GM18861 (cell line): ENCODE measurements around the gene OMA1.
"Not testable (repeated sequence)": the region's sequence is repeated elsewhere in the genome, so short reads cannot be mapped to it uniquely, and the experiment has no call there.

Source experiments
- ATAC-seq: cut with Tn5 transposase; IDR thresholded peaks from one replicate; pipeline ENCODE4 v1.9.1; 2021; ENCODE audit not compliant: unreplicated experiment

OMA1 gene

DNA sequence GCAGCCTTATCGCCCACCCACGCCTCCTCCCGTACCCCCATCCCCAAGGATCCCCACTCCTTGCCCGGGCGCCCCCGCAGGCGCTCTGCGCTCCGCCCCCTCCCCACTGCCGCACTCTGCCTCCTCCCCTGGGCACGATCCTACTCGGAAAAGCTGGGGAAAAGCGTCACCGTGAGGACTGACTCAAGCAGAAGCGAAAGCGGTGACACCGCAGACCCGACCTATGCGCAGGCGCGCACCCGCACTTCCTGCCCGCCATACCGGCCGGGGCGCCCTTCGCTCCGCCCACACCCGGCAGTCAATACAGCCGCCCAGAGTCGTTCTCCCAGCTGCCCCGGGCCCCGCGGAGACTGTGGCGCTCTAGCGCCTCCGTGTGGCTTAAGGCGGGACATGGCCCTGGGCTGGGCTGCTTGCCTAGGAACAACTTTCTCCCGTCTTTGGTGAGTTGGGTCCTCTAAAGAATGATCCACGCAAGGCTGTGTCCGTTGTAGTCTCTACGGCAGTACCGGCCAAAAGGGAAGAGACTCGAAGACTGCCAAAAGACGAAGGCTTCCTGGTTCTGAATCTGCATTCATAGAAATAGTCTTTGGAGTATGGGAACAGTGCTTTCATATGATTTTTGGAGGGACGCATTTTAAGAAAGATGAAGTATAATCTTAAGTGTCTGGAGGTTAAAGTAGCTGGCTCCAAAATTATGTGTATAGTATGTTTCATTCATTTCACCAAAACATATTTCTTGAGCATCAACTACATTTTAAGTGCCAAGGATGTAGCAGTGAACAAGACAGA is at the start of gene OMA1:
Gene OMA1, minus strand, starts transcription at position 207 of the 789 bp plus-strand sequence. CDS start 7,432 bp downstream, outside the sequence.
- ATAC-seq, result peak; percentile 94

- no peak for ATAC-seq
Measured at GRCh38 chr1:58594546-58594945, 48.0 kb upstream of the OMA1 start.

DNA sequence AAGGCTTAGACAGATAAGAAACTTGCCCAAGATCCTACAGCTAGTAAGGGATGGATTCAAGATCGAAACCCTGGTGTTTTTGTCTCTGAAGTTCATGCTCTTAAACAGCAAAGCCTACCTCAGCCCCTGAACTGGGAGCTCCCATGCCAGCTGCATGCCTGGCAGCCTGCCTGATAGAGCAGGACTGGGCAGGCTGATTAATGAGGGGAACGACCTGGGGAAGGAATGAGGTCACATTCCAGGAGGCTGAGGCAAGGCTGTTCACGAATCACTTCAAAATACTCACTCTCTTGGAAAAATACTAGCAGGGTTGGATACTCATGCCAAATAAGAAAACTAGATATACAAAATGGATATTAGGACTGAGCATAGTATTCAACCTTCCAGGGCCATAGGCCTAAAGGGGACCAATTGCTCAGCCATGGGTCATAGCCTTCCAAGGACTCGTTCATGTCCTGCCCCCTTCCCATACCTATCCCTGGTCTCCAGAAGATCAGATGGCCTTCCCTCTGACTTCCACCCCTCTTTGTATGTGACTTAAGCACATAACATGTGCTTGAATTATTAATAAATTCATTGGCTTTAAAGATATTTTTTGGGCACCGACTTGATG is 46.1 kb upstream of the OMA1 start:
- no peak for ATAC-seq

DNA sequence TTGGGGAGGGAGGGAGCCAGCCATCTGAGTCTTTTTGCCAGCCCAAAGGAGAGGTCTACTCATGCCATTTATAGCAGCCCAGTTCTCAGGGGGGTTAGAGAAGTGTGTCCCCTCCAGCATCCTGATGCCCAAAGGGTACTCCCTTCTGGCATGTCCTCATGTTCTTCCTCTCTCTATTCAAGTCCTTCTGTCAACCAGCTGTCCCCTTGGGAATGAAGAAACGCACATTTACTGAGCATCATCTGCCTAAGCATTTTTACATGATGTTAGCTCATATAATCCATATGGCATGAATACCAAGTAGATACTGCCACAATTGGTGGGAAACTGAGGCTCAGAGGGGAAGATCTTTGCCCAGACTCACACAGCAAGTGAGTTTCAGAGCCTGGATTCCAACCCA is 45.3 kb upstream of the OMA1 start:
- ATAC-seq, result no peak

DNA sequence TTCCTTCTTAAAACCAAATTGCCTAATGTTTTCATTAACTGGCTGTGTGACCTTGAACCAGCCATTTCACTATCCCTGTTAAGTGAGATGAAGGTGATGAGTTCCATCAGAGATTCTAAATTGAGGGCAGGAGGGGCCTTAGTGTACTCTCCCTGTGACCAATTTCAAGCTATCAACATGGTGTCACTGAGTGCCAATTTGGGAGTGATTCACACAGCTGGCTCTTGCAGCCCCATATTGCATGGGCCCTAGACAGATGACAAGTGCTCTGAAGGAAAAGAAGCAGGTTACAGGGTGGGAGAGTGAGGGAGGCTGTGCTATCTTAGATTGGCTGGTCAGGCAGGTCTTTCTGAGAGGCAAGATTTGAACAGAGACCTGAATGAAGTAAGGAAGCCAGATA is 43.5 kb upstream of the OMA1 start:
- ATAC-seq, result no peak

GRCh38 chr1:58588396-58588795 is 41.9 kb upstream of the OMA1 start:
- ATAC-seq, result no peak

DNA sequence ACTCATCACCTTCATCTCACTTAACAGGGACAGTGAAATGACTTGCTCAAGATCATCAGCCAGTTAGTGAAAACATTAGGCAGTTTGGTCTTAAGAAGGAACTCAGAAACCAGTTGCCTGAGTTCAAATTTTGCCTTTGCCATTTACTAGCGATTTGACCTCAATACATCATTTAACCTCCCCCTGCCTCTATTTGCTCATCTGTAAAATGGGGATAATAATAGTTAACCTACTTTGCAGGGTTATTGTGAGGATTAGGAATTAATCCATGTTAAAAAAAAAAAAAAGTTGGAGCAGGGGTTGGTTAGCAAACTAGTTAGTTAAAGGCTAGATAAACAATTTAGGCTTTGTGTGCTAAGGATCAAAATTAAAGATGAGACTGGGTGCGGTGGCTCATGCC is 41.1 kb upstream of the OMA1 start:
- no peak for ATAC-seq

DNA sequence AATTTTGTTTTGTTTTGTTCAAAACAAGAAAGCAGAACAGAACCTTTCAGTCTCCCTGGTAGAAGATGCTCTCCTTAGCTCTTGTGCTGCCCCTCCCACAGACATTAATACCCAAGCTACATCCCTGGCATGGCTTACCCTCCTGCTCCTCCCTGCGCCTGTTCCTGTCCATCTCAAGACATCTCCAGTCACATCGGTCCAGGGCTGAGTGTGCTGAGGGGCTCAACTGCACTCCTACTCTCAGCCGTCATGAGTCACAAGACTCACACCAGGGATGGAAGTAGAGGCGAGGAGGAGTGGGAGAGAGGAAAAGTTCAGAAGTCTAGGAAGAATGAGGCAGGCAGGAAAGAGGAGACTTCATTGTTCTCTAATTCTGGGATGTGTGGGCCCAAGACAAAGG is 39.7 kb upstream of the OMA1 start:
- ATAC-seq, result no peak

DNA sequence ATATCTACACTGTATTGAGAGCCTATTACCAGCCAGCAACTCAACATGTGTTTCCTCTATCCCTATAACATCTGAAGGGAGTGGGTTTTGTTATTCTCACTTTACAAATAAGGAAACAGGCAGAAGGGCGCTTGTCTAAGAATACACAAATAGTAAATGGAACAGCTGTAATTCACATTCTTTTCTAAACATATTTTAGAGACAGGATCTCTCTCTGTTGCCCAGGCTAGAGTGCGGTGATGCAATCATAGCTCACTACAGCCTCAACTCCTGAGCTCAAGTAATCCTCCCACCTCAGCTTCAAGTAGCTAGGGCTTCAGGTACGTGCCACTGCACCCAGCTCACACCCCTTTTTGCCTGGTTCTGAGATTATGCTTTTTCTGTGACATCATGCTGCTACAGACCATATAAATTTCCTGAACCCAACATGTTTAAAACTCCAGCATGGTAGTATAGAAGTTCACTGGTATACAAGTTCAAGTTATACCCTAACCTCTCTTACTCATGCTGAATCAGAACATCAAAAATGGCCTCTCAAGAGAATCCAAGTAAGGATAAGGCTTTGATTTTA is 39.1 kb upstream of the OMA1 start:
- no peak for ATAC-seq

DNA sequence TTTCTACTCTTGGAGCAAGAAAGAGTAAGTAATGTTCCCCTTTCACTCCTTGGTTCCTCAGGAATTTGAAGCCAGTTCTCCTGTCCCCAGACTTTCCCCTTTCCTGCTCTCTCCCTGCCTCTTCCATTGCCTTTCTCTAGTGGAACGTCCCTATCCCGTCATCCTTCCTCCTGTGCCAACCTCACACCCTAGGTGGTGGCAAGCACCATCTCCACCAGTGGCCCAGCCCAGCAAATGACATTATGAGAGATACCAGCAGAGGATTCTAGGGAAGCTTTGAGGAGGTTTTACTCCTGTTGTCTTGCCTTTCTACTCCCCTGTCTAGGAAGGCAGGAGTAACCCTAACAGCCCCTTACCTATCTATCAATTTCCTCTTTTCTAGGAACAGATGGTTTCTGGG is 38.6 kb upstream of the OMA1 start:
- ATAC-seq, result no peak

- no peak for ATAC-seq
Measured at GRCh38 chr1:58584082-58584895, 37.8 kb upstream of the OMA1 start.

DNA sequence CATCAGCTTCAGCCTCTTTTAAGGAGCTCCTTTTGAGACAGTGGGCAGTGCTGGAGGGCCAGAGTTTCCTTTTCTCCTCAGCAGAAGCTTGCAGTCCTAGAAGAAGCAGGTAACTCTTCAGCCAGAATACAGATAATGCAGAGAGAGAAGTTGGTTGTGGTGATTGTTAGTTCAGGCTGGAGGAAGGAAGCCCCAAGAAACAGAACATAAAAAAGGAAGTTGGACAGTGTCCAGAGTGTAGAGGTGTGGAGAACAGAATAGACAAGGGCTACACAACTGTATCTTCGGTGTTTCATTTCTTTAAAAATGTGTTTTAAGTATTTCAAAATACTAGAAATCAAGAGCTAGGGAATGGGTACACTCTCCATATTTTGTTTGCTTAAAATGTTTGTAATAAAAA is 37.0 kb upstream of the OMA1 start:
- no peak for ATAC-seq

- ATAC-seq, result not testable (repeated sequence)
Measured at GRCh38 chr1:58582143-58582542, 35.6 kb upstream of the OMA1 start.

DNA sequence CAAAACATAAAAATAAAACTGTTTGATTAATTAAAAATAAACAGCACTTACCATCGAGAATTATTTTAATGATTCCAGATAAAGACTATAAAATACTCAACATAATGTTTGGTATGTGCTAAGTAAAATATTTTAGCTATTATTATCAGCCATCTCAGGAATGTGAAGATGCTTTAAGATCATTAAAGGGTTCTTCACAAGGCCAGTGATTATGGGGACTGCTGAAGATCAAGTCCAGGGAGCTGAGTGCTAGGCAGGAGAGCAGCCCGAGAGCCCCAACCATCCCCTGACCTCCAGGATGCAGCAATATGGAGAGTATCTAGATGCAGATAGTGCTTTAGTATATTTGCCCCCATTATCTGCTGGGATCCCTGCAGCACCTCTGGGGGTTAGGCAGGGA is 35.1 kb upstream of the OMA1 start:
- ATAC-seq, result no peak

DNA sequence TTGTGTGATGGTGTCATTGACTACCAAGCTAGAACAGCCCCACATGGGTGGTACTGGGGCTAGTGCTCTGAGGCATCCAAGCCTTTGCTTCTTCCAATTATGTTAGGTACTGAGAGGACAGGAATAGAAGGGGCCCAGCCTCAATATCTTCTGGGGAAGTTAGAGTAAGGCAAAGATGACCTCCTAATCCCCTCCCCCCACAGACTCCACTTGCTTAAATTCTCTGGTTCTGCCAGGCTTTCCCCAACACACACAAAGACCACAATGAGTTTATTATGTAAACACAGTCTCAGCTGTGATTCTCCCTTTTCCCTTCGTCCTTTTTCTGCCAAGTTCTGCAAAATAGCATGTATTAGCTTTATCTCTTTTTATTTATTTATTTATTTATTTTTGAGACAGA is 33.7 kb upstream of the OMA1 start:
- ATAC-seq, result no peak

- ATAC-seq, result no peak
Measured at GRCh38 chr1:58577654-58578030, 31.1 kb upstream of the OMA1 start.

- no peak for ATAC-seq
Measured at GRCh38 chr1:58576727-58577653, 30.5 kb upstream of the OMA1 start, which contains the start of gene TACSTD2. TSS of gene TACSTD2 (minus strand) at chr1:58577252. CDS start at chr1:58577156, 96 bp downstream.

DNA sequence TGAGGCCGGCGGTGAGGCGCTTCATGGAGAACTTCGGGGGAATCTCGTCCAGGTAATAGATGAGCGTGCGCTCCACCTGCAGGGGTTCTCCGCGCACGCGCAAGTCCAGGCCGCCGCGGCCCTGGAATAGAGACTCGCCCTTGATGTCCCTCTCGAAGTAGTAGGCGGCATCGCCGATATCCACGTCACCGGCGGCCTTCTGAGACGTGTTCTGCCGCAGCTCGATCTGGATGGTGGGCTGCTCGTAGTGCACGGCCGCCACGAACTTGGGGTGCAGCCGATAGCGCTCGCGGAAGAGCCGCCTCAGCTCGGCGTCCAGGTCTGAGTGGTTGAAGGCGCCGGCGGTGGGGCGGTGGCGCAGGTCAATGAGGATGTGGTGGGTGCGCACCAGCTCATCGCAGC is 29.8 kb upstream of the OMA1 start:
- no peak for ATAC-seq

DNA sequence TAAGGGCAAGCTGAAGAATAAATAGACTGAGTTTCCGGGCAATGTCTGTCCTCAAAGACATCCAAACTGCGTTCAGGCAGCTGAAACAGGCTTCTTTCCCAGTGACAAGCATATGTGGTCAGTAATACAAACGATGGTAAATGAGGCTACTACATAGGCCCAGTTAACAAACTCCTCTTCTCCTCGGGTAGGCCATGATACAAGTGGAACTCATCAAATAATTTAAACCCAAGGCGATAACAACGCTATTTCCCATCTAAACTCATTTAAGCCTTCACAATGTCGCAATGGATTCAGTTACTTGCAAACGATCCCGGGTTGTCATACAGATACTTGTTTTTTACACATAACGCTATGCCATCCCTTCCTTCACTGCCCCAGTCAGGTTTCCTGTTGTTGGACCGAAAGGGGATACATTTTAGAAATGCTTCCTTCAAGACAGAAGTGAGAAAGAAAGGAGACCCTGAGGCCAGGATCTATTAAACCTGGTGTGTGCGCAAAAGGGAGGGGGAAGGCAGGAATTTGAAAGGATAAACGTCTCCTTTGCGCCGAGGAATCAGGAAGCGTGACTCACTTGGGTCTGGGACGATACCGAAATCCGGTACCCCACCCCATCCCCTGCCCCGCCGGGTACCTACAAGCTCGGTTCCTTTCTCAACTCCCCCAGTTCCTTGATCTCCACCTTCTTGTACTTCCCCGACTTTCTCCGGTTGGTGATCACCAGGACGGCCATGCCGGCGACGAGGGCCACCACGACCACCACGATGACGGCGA is 29.2 kb upstream of the OMA1 start:
- ATAC-seq, result no peak

GRCh38 chr1:58574816-58575215 is 28.3 kb upstream of the OMA1 start:
- ATAC-seq, result no peak
